ENCODE measurements around the gene FLNB.

The FLNB gene

DNA sequence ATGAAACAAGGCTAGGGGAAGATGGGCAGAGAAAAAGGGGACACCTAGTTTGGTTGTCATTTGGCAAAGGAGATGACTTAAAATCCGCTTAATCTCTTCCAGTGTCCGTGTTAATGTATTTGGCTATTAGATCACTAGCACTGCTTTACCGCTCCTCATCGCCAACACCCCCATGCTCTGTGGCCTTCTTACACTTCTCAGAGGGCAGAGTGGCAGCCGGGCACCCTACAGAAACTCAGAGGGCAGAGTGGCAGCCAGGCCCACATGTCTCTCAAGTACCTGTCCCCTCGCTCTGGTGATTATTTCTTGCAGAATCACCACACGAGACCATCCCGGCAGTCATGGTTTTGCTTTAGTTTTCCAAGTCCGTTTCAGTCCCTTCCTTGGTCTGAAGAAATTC, 162.9 kb downstream of the FLNB start:
- no peak overlapping the region for H3K27ac ChIP-seq
- TF ChIP-seq, protein P1, sequence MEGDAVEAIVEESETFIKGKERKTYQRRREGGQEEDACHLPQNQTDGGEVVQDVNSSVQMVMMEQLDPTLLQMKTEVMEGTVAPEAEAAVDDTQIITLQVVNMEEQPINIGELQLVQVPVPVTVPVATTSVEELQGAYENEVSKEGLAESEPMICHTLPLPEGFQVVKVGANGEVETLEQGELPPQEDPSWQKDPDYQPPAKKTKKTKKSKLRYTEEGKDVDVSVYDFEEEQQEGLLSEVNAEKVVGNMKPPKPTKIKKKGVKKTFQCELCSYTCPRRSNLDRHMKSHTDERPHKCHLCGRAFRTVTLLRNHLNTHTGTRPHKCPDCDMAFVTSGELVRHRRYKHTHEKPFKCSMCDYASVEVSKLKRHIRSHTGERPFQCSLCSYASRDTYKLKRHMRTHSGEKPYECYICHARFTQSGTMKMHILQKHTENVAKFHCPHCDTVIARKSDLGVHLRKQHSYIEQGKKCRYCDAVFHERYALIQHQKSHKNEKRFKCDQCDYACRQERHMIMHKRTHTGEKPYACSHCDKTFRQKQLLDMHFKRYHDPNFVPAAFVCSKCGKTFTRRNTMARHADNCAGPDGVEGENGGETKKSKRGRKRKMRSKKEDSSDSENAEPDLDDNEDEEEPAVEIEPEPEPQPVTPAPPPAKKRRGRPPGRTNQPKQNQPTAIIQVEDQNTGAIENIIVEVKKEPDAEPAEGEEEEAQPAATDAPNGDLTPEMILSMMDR (IDR thresholded peaks at IDR 0.05), result no peak
- DNase-seq (ENCODE audit: low spot score), result no peak

DNA sequence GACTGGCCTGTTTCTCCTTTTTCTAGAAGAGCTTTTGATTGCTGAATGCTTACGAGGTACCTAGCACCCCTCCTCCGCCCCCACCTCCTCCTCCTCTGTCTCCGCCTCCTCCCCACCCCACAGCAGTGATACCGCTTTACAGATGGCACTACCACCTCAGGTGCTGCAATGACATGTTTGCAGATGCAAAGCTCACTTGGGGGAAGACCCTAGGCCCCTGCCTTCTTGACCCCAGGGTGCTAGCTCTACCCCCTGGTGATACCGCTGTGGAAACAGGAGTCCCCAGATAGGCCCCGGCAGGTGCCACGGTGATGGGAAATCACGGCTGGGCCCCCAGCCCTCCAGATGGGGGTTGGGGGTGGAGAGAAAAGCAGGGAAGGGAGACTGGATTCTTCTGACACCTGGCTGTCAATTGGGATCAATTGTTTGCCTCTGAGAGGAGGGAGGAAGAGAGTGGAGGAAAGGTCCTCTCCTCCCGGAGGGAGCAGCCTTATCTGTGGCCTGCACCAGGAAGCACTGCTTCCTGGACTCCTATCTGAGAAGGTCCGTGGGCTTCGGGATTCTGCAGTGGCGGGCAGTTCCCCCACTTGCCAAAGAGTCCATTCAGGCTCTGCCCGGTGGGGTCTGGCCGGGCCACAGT, 164.9 kb downstream of the FLNB start:
- Histone ChIP-seq H3K4me3 (no peak overlapping the region), H3K27ac (peak overlapping the region in 1 of 2 donors; percentile 16)
- TF ChIP-seq, protein P1 (IDR thresholded peaks at IDR 0.05), result no peak
- no peak for DNase-seq (ENCODE audit: low spot score)

More for the DNA sequence above, 162.9 kb downstream of the FLNB start:
- no peak overlapping the region for H3K4me3 ChIP-seq

DNA sequence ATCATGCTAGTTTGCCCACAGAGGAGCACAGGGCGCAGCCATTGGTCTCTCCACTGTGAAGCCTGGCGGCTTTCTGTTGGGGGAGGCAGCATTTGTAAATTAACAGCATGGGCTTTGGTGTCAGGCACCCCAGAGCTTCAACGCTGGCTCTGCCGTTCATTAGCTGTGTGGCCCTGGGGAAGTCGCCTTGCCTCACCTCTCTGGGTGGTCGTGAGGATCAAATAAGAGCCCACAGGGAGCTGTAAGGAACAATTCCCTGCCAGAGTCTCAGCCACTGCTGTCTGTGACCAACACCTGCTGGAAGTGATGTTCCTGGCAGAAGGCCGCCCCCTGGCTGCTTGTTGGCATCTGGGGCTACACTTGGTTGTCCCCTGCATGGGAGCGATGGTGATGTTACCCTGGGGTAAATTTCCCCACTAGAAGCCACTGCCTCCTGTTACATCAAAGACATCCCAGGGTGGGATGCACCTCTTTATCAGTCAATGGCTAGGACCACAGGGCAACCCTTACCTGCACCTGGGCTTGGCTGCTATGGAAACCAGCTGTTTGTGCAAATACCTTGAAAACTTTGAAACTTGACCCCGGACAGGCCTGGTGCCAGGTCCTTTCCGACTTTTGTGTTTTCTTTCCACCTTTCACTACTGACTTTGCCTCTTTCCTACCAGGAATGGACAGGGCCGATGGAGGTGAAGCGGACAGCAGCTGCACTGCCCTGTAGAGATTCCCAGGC, 165.6 kb downstream of the FLNB start:
- DNase-seq (ENCODE audit: low spot score), result no peak
- TF ChIP-seq, protein P1 (IDR thresholded peaks at IDR 0.05), result no peak
- Histone ChIP-seq H3K4me3 (no peak overlapping the region), H3K27ac (peak overlapping the region in 1 of 2 donors; percentile 16)

DNA sequence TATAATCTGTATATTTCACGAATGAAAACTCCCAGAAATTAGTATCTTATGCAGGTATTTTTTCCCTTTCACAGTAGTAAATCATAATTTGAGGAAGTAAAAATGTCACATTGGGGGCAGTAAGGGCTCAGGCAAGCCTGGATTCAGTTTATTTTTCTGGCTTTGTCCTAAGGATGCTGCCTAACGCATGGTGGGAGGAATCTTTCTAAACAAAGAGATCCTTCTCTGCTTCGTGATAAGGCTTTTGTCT, 166.9 kb downstream of the FLNB start:
- peak overlapping the region; percentile 47 for H3K4me3 ChIP-seq
- DNase-seq (ENCODE audit: low spot score), result no peak
- H3K27ac ChIP-seq, result peak overlapping the region in 1 of 2 donors; percentile 65
- TF ChIP-seq, protein P1 (IDR thresholded peaks at IDR 0.05), result no peak

DNA sequence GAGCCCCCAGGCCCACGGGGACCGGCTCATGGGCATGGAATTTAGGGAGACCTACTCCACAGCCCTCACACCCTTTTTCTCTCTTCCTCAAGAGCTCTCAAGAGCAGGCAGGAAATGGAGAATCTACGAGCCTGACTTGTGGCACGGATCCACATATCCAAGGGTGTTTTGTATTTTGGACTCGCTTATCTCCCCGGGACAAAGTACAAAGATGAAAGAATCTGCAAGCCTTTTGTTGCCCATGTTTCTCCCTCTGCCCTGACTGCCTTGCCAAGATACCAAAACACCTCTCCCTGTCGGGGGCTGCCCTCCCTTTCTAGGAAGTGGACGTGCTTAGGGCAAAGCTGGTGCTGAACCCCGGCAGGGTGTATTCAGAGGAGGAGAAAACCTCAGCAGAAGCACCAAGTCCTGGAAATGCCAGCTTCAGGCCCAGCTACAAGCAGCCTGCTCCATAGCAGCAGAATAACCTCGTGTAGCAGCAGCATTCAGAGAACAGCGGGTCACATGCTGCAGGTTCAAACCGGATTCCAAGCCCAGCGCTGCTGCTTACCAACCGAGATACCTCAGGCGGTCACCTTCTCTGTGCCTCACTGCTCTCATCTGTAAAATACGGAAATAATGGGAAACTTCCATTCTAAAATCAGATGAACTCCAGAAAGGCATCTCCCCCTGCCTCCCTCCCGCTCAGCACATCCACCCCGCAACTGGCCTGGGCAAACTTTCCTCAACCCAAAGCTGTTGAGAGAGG, 167.4 kb downstream of the FLNB start:
- H3K4me3 ChIP-seq, result peak overlapping the region; percentile 47
- no peak for DNase-seq (ENCODE audit: low spot score)
- TF ChIP-seq, protein P1 (IDR thresholded peaks at IDR 0.05), result no peak
- H3K27ac ChIP-seq, result peak overlapping the region in 1 of 2 donors; percentile 65

DNA sequence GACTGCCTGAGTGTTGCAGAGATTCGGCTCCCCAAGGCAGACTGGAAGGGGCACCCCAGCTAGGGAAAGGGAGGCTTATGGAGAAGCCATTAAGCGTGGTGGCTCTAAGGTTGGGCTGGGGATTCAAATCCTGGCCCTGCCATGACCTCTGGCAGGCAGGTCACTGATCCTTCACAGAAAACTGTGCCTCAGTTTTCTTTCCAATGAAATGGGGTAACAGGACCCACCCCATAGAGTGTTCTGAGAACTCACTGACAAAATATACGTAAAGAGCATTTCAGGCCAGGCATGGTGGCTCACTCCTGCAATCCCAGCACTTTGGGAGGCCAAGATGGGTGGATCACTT, 167.9 kb downstream of the FLNB start:
- Histone ChIP-seq H3K4me3 (no peak overlapping the region), H3K27ac (no peak overlapping the region)
- TF ChIP-seq, protein P1 (IDR thresholded peaks at IDR 0.05), result no peak
- no peak for DNase-seq (ENCODE audit: low spot score)
